Liver (tissue), 9 donors: Measurements from ENCODE around the gene CACNB1. TPM values are rescaled to one million over a fixed set of nuclear protein-coding genes. Genes with fewer than 3 reads are reported as not detected.

ENCODE experiments used
- DNase-seq: peaks from one replicate; pipeline ENCODE4 v3.0.0-alpha.2; 2017; ENCODE audit warnings: low spot score
- H3K27ac ChIP-seq, 2 donors: one replicate each; pipeline ENCODE4 v1.7.0; 2013; ENCODE audit warnings: inconsistent platforms in 2 of 2, low read length in 2 of 2, control low read depth in 1 of 2, low read depth in 1 of 2, mild to moderate bottlenecking in 1 of 2
- H3K27me3 ChIP-seq, 4 donors: one replicate each; pipeline versions ENCODE4 v1.6.1 to v1.7.0; 2013; ENCODE audit warnings: low read length in 3 of 4, inconsistent platforms in 1 of 4, mild to moderate bottlenecking in 1 of 4, moderate library complexity in 1 of 4; ENCODE audit not compliant: control insufficient read depth in 4 of 4, insufficient read depth in 4 of 4
- H3K36me3 ChIP-seq, 4 donors: one replicate each; pipeline versions ENCODE4 v1.6.1 to v1.7.0; 2013; ENCODE audit warnings: low read length in 3 of 4, mild to moderate bottlenecking in 3 of 4, low read depth in 1 of 4, moderate library complexity in 1 of 4; ENCODE audit not compliant: control insufficient read depth in 4 of 4, insufficient read depth in 3 of 4
- H3K4me1 ChIP-seq, 4 donors: one replicate each; pipeline versions ENCODE4 v1.6.1 to v1.7.0; 2013; ENCODE audit warnings: low read length in 3 of 4, mild to moderate bottlenecking in 3 of 4, moderate library complexity in 1 of 4; ENCODE audit not compliant: control insufficient read depth in 4 of 4, insufficient read depth in 4 of 4
- H3K4me3 ChIP-seq, 3 donors: one replicate each; pipeline versions ENCODE4 v1.6.1 to v1.7.0; 2013; ENCODE audit warnings: low read length in 3 of 3, control low read depth in 1 of 3, low read depth in 1 of 3, mild to moderate bottlenecking in 1 of 3
- H3K9ac ChIP-seq, 2 donors: one replicate each; pipeline ENCODE4 v1.7.0; 2013; ENCODE audit warnings: low read length in 2 of 2, mild to moderate bottlenecking in 2 of 2, moderate library complexity in 2 of 2, control low read depth in 1 of 2, low read depth in 1 of 2
- H3K9me3 ChIP-seq, 4 donors: one replicate each; pipeline versions ENCODE4 v1.6.1 to v1.7.0; 2013; ENCODE audit warnings: low read length in 3 of 4; ENCODE audit not compliant: control insufficient read depth in 4 of 4
- FOXA1 ChIP-seq: IDR thresholded peaks from 2 replicates; pipeline ENCODE4 v1.6.1; 2016; ENCODE audit warnings: antibody characterized with exemption
- FOXA2 ChIP-seq: IDR thresholded peaks from 2 replicates; pipeline ENCODE4 v1.6.1; 2016; ENCODE audit warnings: antibody characterized with exemption
- GABPA ChIP-seq, 2 donors: IDR thresholded peaks in 1 of 2; conservative IDR thresholded peaks in 1 of 2; 2 replicates each; pipeline ENCODE4 v1.6.1; 2016; ENCODE audit warnings: antibody characterized with exemption in 2 of 2, mild to moderate bottlenecking in 1 of 2, moderate library complexity in 1 of 2
- HNF4G ChIP-seq: IDR thresholded peaks from 2 replicates; pipeline ENCODE4 v1.6.1; 2016; ENCODE audit warnings: antibody characterized with exemption
- JUND ChIP-seq, 2 donors: IDR thresholded peaks; 2 replicates each; pipeline ENCODE4 v1.6.1; 2016; ENCODE audit warnings: antibody characterized with exemption in 2 of 2
- RAD21 ChIP-seq, 2 donors: IDR thresholded peaks; 2 replicates each; pipeline ENCODE4 v1.6.1; 2016; ENCODE audit warnings: antibody characterized with exemption in 2 of 2, mild to moderate bottlenecking in 2 of 2
- RXRA ChIP-seq, 2 donors: IDR thresholded peaks; 2 replicates each; pipeline ENCODE4 v1.6.1; 2017 to 2018; ENCODE audit warnings: antibody characterized with exemption in 2 of 2, mild to moderate bottlenecking in 1 of 2
- SP1 ChIP-seq: IDR thresholded peaks from 2 replicates; pipeline ENCODE4 v1.6.1; 2018; ENCODE audit warnings: antibody characterized with exemption, mild to moderate bottlenecking
- TAF1 ChIP-seq: conservative IDR thresholded peaks from 2 replicates; pipeline ENCODE4 v1.6.1; 2016; ENCODE audit warnings: antibody characterized with exemption, mild to moderate bottlenecking
- WGBS: extraction: QIAGEN DNeasy Blood & Tissue Kit; methylation state at CpG from one replicate; pipeline ENCODE4 v1.1.7; 2013; 5-methylcytosine and 5-hydroxymethylcytosine counted together
- polyA plus RNA-seq, 2 donors: library from polyadenylated mRNA; stranded (reverse) in 1 of 2; unstranded in 1 of 2; fragments of 200-250 nt in 1 of 2; fragments of >200 nt in 1 of 2; fragmentation: Nextera tagmentation in 1 of 2; extraction: Ambion mirVana in 1 of 2; gene quantifications; one replicate each; pipeline versions ENCODE4 v1.2.1 to v1.2.3, GENCODE V29; 2013 to 2015
- total RNA-seq, 2 donors: library from RNA; depleted of rRNA; stranded (reverse); fragments of >200 nt; gene quantifications; one replicate each; pipeline ENCODE4 v1.2.3, GENCODE V29; 2014
- TF ChIP-seq, protein P1 (sequence below): IDR thresholded peaks from 2 replicates; pipeline ENCODE4 v1.6.1; 2016; ENCODE audit warnings: antibody characterized with exemption
- TF ChIP-seq, protein P2 (sequence below): IDR thresholded peaks from 2 replicates; pipeline ENCODE4 v1.6.1; 2016; ENCODE audit warnings: antibody characterized with exemption
- TF ChIP-seq, protein P3 (sequence below): fragments of 150-350 bp; IDR thresholded peaks from 2 replicates; pipeline ENCODE4 v1.5.1; 2017; ENCODE audit warnings: improper control_type of control experiment, low read depth, low read length; ENCODE audit not compliant: missing input control
- donor health status: healthy.
- donor health status: healthy.
- donor health status: healthy.
- donor health status: healthy.
- donor health status: healthy.

The CACNB1 gene
- total and polyA plus RNA-seq, 4 donors = 0.05 to 1.3 (median 0.26) TPM

DNA sequence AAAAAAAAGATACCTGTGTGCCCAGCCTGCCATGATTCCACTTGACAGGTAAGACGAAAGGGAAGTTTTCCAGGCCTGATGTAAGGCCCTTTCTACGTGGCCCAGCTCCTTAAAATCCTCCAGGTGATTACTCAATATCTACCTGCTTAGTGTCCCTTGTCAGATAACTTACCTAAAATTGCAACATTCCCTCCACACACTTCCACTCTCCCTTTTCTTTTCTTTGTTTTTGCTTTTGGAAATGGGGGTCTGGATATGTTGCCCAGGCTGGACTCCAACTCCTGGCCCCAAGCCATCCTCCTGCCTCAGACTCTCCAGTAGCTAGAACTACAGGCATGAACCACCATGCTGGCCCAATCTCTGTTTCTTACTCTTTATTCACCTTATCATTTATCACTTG is 38.8 kb downstream of the CACNB1 start:
- Histone ChIP-seq H3K4me3 (no peak overlapping the region), H3K9me3 (no peaks in the 10 kb centered on the region), H3K27me3 (no peaks in the 10 kb centered on the region), H3K9ac (no peak overlapping the region), H3K4me1 (peaks cover 0 to 10% (median 3%) of the 10 kb centered on the region in 4 donors), H3K36me3 (no peaks in the 10 kb centered on the region), H3K27ac (no peak overlapping the region)
- no peak for DNase-seq
- 94% methylated on average over 2 of the region's 2 CpGs for WGBS
- TF ChIP-seq FOXA2 (no peak), HNF4G (no peak), TAF1 (no peak), RXRA (IDR thresholded peaks at IDR 0.05) (no peak), RAD21 (IDR thresholded peaks at IDR 0.05) (no peak), SP1 (no peak), FOXA1 (no peak), GABPA (IDR thresholded peaks at IDR 0.05 in 1 of 2, conservative IDR thresholded peaks at IDR 0.05 in 1 of 2) (no peak), JUND (IDR thresholded peaks at IDR 0.05) (no peak)
- TF ChIP-seq, protein P1, sequence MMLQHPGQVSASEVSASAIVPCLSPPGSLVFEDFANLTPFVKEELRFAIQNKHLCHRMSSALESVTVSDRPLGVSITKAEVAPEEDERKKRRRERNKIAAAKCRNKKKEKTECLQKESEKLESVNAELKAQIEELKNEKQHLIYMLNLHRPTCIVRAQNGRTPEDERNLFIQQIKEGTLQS = no peak
- TF ChIP-seq, protein P2, sequence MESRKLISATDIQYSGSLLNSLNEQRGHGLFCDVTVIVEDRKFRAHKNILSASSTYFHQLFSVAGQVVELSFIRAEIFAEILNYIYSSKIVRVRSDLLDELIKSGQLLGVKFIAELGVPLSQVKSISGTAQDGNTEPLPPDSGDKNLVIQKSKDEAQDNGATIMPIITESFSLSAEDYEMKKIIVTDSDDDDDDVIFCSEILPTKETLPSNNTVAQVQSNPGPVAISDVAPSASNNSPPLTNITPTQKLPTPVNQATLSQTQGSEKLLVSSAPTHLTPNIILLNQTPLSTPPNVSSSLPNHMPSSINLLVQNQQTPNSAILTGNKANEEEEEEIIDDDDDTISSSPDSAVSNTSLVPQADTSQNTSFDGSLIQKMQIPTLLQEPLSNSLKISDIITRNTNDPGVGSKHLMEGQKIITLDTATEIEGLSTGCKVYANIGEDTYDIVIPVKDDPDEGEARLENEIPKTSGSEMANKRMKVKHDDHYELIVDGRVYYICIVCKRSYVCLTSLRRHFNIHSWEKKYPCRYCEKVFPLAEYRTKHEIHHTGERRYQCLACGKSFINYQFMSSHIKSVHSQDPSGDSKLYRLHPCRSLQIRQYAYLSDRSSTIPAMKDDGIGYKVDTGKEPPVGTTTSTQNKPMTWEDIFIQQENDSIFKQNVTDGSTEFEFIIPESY = no peak
- TF ChIP-seq, protein P3, sequence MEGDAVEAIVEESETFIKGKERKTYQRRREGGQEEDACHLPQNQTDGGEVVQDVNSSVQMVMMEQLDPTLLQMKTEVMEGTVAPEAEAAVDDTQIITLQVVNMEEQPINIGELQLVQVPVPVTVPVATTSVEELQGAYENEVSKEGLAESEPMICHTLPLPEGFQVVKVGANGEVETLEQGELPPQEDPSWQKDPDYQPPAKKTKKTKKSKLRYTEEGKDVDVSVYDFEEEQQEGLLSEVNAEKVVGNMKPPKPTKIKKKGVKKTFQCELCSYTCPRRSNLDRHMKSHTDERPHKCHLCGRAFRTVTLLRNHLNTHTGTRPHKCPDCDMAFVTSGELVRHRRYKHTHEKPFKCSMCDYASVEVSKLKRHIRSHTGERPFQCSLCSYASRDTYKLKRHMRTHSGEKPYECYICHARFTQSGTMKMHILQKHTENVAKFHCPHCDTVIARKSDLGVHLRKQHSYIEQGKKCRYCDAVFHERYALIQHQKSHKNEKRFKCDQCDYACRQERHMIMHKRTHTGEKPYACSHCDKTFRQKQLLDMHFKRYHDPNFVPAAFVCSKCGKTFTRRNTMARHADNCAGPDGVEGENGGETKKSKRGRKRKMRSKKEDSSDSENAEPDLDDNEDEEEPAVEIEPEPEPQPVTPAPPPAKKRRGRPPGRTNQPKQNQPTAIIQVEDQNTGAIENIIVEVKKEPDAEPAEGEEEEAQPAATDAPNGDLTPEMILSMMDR = no peak

DNA sequence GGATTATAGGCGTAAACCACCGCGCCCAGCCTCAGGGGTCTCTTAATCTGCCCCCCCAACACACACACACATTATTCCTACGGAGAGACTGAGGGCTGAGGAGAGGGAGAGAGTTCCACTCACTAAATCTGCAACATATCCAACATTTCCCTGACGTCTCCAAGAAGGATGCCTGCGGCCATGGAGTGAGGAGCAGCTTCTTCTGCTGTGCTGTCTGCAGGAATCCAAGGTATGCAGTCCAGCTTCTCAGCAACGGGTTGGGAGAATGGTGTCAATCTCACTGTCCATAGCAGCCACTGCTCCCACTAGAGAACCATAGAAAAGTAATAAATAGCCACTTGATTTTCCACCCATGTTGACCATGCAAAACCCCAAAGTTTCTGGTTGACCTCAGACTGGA is 41.0 kb downstream of the CACNB1 start:
- H3K9ac ChIP-seq = no peak overlapping the region
- TF ChIP-seq HNF4G (no peak), TAF1 (no peak)
- H3K36me3 ChIP-seq = no peaks in the 10 kb centered on the region
- peaks cover 0 to 22% (median 13%) of the 10 kb centered on the region in 4 donors for H3K4me1 ChIP-seq
- no peak overlapping the region for H3K4me3 ChIP-seq
- DNase-seq = no peak
- H3K27me3 ChIP-seq = no peaks in the 10 kb centered on the region
- 76% methylated on average over 7 of the region's 7 CpGs for WGBS
- H3K9me3 ChIP-seq = no peaks in the 10 kb centered on the region
- H3K27ac ChIP-seq = no peak overlapping the region

DNA sequence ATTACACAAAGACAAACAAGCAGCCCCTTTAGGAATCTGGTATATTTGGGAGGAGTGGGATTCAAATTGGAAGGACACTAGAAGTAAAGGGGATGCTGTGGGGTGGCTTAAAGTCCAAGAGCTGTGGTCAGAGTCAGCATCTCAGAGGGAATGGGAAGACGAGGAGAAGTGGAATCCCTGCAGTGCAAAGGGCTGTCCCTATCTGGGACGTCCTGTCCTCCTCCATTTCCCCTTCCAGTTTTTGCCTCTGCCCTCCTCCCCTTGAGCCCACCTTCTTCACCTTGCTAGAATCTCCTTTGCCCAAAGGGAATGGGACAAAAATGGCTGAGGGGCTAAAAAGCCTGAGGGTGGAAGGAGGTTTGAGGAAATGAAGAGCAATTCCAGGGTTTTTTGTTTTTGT is 41.8 kb downstream of the CACNB1 start:
- Histone ChIP-seq H3K4me3 (no peak overlapping the region), H3K9me3 (no peaks in the 10 kb centered on the region), H3K36me3 (no peaks in the 10 kb centered on the region), H3K9ac (no peak overlapping the region), H3K27ac (no peak overlapping the region), H3K27me3 (peaks cover 0 to 2% (median 2%) of the 10 kb centered on the region in 4 donors), H3K4me1 (peaks cover 2 to 24% (median 13%) of the 10 kb centered on the region in 4 donors)
- TF ChIP-seq, protein P3 = no peak
- TF ChIP-seq FOXA1 = no peak
- TF ChIP-seq FOXA2 = no peak
- TF ChIP-seq GABPA (IDR thresholded peaks at IDR 0.05 in 1 of 2, conservative IDR thresholded peaks at IDR 0.05 in 1 of 2) = no peak
- TF ChIP-seq RXRA (IDR thresholded peaks at IDR 0.05) = no peak
- TF ChIP-seq, protein P1 = no peak
- DNase-seq = no peak
- 28% methylated on average over 2 of the region's 2 CpGs for WGBS
